ENCODE measurements around the gene KRT81.

KRT81 gene

DNA sequence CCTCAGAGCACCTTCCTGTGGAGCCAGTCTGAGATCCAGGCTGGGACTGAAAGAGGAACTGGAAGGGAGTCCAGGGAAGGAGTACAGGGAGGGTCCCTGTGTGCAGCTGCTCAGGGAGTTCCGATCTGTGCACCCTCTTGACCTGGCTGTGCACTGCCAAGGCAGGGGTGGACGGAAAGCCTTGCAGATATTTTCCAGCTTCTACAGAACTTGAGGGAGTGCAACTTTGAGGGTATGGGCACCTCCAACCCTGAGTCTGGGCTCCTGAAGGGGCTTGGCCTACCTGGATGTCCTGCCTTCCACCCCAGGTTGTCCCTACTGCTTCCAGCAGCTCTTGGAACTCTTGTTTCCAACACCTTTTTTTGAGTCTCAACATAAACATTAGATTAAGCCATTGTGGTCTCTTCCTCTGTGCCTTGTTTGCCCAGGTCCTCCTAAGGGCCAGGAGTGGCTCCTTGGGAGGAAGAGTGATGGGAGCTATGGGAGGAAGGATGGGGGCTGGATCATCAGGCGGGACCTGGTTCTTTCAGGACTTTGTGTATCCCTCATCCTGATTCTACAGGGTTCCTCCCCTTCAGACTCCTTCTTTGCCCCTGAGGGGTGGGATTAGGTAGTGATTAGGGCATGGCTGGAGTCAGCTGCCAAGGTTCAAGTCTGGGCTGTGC is 54.8 kb downstream of the KRT81 start:
- DNase-seq: no peak

Data from KG1 (cell line).